Retinal pigment epithelial cell (primary cell): ENCODE measurements around the gene PDE5A.
"Not testable (repeated sequence)": the region's sequence is repeated elsewhere in the genome, so short reads cannot be mapped to it uniquely, and the experiment has no call there.

Experiments used
- DNase-seq: peaks from one replicate; pipeline ENCODE4 v3.0.0-alpha.2; 2010; ENCODE audit warnings: low read depth
- H3K4me3 ChIP-seq: 2 replicates; pipeline ENCODE4 v1.5.1; 2011; ENCODE audit warnings: mild to moderate bottlenecking, low read length, control low read depth, moderate library complexity
- CTCF ChIP-seq: conservative IDR thresholded peaks from 2 replicates; pipeline ENCODE4 v1.5.1; 2011; ENCODE audit warnings: low read depth, low read length, control low read depth, inconsistent platforms

The PDE5A gene

GRCh38 chr4:119478446-119479179, 150.0 kb downstream of the PDE5A start:
- TF ChIP-seq CTCF: no peak
- no peak overlapping the region for H3K4me3 ChIP-seq
- DNase-seq: no peak

- TF ChIP-seq CTCF: no peak
Observed at GRCh38 chr4:119477412-119478053, 151.1 kb downstream of the PDE5A start.

DNA sequence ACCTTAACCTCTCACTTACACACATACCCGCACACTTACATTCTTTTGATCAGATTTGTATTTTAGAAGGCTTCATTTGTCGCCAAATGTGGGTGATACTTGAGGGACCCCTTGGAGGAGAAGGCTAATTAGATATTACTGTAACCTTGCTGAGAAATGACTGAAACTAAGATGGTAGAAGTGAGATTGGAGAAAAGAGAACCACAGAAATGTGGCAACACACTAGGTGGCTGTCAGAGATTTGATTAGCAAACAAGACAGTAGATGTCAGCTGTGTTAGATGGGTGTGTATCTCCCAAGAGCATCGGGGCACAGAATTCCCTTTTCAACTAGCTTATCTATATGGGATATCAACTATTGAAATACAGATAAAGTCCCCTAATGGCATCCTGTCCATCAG, 157.3 kb downstream of the PDE5A start:
- no peak for TF ChIP-seq CTCF
- DNase-seq: no peak
- no peak overlapping the region for H3K4me3 ChIP-seq

More at GRCh38 chr4:119477412-119478053, 151.1 kb downstream of the PDE5A start:
- no peak overlapping the region for H3K4me3 ChIP-seq
- DNase-seq: no peak

- DNase-seq, H3K4me3 ChIP-seq: not testable (repeated sequence)
Observed at GRCh38 chr4:119470737-119471063, 157.9 kb downstream of the PDE5A start.

DNA sequence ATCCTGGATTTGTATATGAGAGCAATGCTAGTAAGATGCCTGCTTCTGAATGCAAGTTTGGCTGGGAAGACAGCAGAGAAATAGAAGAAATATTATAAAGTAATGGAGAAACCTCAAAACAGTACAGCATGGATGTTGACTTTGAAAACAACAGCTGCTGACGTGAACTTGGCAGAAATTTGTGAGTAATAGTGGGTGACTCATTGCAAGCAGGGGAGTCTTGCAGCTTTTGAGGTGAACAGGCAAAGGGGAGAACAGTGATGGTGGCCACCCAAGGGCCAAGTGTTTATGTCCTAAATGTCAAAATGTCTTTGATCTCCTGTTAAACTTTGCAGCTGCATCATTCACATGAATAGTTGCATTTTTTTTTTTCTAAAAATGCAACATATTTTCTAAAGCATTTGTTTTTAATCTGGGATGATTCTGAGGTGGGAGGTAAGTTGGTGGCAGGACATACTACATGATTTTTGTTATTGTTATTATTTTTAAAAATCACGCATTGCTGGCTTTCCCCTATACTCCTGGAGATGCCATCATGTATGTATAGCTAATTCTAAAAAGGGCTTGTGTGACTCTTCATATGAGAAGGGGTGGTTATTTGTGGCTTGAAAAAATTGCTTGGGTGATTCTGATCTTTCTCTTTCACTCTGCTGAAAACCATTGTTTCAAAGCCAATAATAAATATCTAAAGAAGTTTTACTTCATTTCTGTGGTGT, 158.4 kb downstream of the PDE5A start:
- H3K4me3 ChIP-seq, DNase-seq: not testable (repeated sequence)

DNA sequence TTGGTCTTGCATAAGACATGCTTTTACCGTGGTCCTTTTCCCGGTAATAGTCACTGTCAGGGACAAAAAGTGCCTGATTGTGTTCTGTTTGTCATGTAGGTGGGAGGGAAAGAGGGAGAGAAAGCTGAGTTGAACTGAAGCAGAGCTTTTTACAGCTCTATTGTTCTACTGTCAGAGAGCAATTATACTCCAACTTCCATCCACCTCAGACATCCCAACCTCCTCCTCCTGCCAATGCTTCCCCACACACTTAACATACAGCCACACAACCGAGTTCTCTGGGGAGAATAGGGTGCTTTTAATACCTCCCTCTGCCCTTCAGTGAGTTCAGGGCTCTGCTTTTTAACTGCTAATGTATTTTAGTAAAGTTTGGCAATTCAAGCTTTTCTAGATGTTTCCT, 159.6 kb downstream of the PDE5A start:
- not testable (repeated sequence) for DNase-seq, H3K4me3 ChIP-seq

DNA sequence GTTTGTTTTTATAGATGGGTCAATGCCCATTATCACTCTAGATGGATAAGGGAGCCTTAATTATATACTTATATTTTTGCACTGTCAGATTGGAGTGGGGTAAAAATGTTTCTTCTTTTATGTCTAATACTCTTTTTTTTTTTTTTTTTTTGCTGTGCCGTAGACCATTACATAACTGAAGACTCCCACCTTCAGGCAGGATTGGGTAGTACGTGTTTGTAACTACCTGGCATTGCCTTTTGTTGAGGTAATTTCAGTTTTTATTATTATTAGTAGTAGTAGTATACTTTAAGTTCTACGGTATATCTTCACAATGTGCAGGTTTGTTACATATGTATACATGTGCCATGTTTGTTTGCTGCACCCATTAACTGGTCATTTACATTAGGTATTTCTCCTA, 165.9 kb downstream of the PDE5A start:
- not testable (repeated sequence) for DNase-seq, H3K4me3 ChIP-seq
- peak; percentile 34 for TF ChIP-seq CTCF

DNA sequence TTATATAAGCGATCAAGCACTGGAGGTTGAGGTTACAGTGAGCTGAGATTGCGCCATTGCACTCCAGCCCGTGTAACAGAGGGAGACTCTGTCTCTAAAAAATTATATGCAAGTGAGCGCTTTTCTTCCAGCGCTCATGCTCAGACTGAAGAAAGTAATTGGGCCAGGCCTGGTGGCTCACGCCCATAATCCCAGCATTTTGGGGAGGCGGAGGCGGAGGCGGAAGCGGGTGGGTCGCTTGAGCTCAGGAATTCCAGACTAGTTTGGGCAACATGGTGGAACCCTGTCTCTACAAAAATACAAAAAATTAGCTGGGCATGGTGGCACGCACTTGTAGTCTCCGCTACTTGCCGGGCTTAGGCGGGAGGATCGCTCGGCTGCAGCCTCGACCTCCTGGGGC, 172.9 kb downstream of the PDE5A start:
- H3K4me3 ChIP-seq: peak overlapping the region; percentile 40

GRCh38 chr4:119454491-119455270, 173.9 kb downstream of the PDE5A start:
- DNase-seq: peak; percentile 83

More for the DNA sequence above, 172.9 kb downstream of the PDE5A start:
- DNase-seq: not testable (repeated sequence)

GRCh38 chr4:119454151-119454490, 174.5 kb downstream of the PDE5A start:
- not testable (repeated sequence) for DNase-seq
- peak overlapping the region; percentile 48 for H3K4me3 ChIP-seq

More at GRCh38 chr4:119454491-119455270, 173.9 kb downstream of the PDE5A start:
- peak overlapping the region; percentile 62 for H3K4me3 ChIP-seq

DNA sequence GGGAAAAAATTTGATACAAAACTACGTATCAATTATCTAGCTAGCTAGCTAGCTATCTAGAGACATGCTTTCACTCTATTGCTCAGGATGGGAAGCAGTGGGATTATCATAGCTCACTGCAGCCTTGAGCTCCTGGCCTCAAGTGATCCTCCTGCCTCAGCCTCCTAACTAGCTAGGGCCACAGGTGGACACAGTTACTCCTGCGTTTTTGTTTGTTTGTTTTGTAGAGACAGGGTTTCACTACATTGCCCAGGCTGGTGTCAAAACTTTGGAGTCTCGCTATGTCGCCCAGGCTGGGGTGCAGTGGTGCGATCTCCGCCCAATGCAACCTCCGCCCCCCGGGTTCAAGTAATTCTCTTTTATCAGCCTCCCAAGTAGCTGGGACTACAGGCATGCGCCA, 175.3 kb downstream of the PDE5A start:
- H3K4me3 ChIP-seq: not testable (repeated sequence)

DNA sequence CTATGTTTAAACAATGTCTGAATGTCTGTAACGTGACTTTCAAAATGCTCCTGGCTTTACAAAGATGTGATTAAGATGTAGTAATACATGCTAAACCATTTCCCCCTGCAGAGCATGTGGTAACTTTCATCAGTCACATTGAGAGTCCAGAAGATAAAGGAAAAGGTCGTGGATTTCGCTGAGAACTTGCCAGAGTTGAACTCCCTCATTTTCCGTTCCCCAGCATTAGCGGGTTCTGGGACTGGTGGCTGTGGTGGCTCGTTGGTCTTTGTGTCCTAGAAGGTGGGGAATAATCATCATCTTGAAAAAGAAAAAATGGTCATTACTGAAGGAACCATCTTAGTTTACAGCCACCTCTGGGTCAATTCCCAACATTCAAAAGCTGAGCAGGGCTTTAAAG, 178.8 kb downstream of the PDE5A start:
- not testable (repeated sequence) for DNase-seq, H3K4me3 ChIP-seq

More for the DNA sequence above, 175.3 kb downstream of the PDE5A start:
- not testable (repeated sequence) for DNase-seq
